Right cardiac atrium (tissue), 5 donors: ENCODE measurements around the gene PAMR1. TPM values are rescaled to one million over a fixed set of nuclear protein-coding genes. Genes with fewer than 3 reads are reported as not detected.
"Not testable (repeated sequence)": the region's sequence is repeated elsewhere in the genome, so short reads cannot be mapped to it uniquely, and the experiment has no call there.

Source experiments
- ATAC-seq, 2 donors: fragments of 200-7000 bp; cut with Tn5 transposase; one replicate each; pipeline versions ENCODE4 v1.8.0 to v1.9.1; 2020; ENCODE audit warnings: moderate library complexity in 2 of 2, mild to moderate bottlenecking in 1 of 2
- DNase-seq, 3 donors: peaks; one replicate each; pipeline ENCODE4 v3.0.0-alpha.2; 2020
- H3K27ac ChIP-seq: one replicate; pipeline ENCODE4 v1.5.1; 2013; ENCODE audit warnings: mild to moderate bottlenecking, low read length, control low read depth, moderate library complexity
- H3K27me3 ChIP-seq: one replicate; pipeline ENCODE4 v1.6.1; 2013; ENCODE audit not compliant: control insufficient read depth, insufficient read depth
- H3K4me1 ChIP-seq: one replicate; pipeline ENCODE4 v1.6.1; 2013; ENCODE audit warnings: low read length; ENCODE audit not compliant: control insufficient read depth, insufficient read depth
- H3K4me3 ChIP-seq: one replicate; pipeline ENCODE4 v1.5.1; 2013; ENCODE audit warnings: low read length, control low read depth
- H3K9me3 ChIP-seq: one replicate; pipeline ENCODE4 v1.6.1; 2013; ENCODE audit warnings: low read length; ENCODE audit not compliant: control insufficient read depth
- WGBS: extraction: QIAGEN DNeasy Blood & Tissue Kit; methylation state at CpG from one replicate; pipeline ENCODE4 v1.1.7; 2013; 5-methylcytosine and 5-hydroxymethylcytosine counted together
- intact Hi-C, 4 donors: fragments of 100-400 bp; cut with DNase I; formaldehyde crosslinking; loops; one replicate each; pipeline versions ENCODE4 v1.11.0 to v1.14.0; 2022 to 2023
- polyA plus RNA-seq: library from polyadenylated mRNA; stranded (reverse); fragments of 200-250 nt; gene quantifications from one replicate; pipeline ENCODE4 v1.2.3, GENCODE V29; 2013
- total RNA-seq, 4 donors: library from RNA; stranded (reverse); fragmentation: NEBNext Ultra II Directional; extraction: Animal tissue kit (Norgen Biotek cat#: 25700); gene quantifications; one replicate each; pipeline ENCODE4 v1.2.1, GENCODE V29; 2021
- donor health status: healthy with polysubstance abuse.
- donor health status: DM: no; HTN: yes; CAD: no.
- donor health status: DM: no; HTN: no; CAD: no.
- donor health status: DM: no; HTN: yes; CAD: no; lungs with severe emphysema.
- donor health status: DM: yes; HTN: yes; CAD: no.

Gene PAMR1
- total and polyA plus RNA-seq, 5 donors: 5.7 to 23.6 (median 8.6) TPM

DNA sequence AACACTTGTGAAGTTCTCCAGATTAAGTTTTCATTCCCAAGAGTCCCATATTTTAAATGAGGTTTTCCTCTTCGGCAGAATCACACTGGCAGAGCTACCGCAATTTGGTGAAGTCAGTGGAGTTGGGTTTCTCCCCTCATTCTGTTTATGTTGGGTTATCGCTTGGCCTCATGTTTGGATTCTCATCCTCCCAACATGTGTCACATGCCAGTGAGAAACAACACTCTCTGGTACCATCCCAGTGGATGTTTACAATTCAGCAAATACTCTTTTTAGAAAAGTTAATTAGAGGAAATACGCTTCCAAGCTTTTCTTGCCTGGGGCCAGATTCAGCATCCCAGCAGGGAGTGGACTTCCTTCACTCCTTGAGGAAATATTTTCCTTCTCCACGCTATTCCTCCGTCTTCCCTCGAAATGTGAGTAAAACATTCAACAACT is 2.1 kb downstream of the PAMR1 start:
- no peaks in the 10 kb centered on the region for H3K9me3 ChIP-seq
- H3K4me1 ChIP-seq: no peaks in the 10 kb centered on the region
- H3K27me3 ChIP-seq: no peaks in the 10 kb centered on the region
- H3K27ac ChIP-seq: no peak overlapping the region
- H3K4me3 ChIP-seq: no peak overlapping the region
- intact Hi-C loops: no loop called here
- ATAC-seq: no peak
- 29% methylated on average over 7 of the region's 7 CpGs for WGBS
- no peak for DNase-seq

DNA sequence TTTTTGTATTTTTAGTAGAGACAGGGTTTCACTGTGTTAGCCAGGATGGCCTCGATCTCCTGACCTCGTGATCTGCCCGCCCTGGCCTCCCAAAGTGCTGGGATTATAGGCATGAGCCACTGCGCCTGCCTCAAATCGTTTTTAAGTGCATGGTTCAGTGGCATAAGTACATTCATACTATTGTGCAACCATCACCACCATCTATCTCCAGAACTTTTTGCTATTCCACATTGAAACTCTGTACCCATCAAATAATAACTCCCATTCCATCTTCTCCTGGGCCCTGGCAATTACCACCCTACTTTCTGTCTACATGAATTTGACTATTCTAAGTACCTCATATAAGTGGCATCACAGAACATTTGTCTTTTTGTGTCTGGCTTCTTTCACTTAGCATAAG is 3.3 kb downstream of the PAMR1 start:
- H3K4me1 ChIP-seq, H3K27ac ChIP-seq, ATAC-seq, H3K27me3 ChIP-seq, H3K9me3 ChIP-seq, DNase-seq, H3K4me3 ChIP-seq, intact Hi-C loops: not testable (repeated sequence)
- WGBS: 94% methylated on average over 5 of the region's 5 CpGs

DNA sequence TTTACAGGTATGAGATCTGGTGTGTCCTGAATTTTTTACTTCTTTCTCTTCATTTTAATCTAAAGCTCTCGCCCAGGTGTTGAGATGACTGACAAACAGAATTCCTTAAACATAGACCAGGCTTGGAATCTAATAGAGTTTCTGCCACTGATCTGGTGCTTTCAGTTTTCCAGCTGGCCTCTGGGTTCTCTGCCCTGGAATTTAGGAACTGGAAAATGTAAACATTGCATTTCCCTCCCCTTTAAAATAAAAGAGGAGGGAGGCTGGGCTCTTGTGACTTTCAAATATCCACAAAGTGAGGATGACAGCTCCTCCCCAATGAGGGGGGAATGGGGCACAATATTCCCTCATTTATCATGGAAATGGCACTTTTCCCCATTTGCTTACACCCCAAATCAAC is 5.0 kb downstream of the PAMR1 start:
- H3K4me1 ChIP-seq: no peaks in the 10 kb centered on the region
- 81% methylated on average over 1 of the region's 1 CpG for WGBS
- H3K27ac ChIP-seq: no peak overlapping the region
- no peaks in the 10 kb centered on the region for H3K27me3 ChIP-seq
- H3K9me3 ChIP-seq: no peaks in the 10 kb centered on the region
- no peak for ATAC-seq
- no peak overlapping the region for H3K4me3 ChIP-seq
- intact Hi-C loops: no loop called here
- no peak for DNase-seq

DNA sequence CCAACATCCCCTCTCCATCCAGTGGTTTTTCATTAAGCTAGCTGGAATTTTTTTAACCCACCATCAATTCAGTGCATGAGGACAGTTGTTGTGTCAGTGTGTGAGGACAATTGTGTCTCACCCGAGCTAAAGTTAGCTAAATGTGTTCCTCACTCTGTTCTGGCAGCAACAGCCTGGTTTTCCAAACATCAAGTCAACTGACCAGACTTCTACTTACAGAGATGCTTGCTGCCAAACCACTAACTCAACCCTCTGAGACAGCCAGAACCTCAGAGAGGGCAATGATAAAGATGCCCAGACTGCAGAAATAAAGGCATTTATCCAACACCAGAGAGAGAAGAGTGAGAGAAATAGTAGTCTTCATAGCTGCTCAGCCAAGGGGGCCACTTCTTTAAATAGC is 6.7 kb downstream of the PAMR1 start:
- 36% methylated on average over 1 of the region's 1 CpG for WGBS
- Histone ChIP-seq H3K27me3 (no peaks in the 10 kb centered on the region), H3K27ac (no peak overlapping the region), H3K4me1 (no peaks in the 10 kb centered on the region), H3K9me3 (no peaks in the 10 kb centered on the region), H3K4me3 (no peak overlapping the region)
- DNase-seq (no peak), ATAC-seq (no peak)
- intact Hi-C loops: no loop called here

DNA sequence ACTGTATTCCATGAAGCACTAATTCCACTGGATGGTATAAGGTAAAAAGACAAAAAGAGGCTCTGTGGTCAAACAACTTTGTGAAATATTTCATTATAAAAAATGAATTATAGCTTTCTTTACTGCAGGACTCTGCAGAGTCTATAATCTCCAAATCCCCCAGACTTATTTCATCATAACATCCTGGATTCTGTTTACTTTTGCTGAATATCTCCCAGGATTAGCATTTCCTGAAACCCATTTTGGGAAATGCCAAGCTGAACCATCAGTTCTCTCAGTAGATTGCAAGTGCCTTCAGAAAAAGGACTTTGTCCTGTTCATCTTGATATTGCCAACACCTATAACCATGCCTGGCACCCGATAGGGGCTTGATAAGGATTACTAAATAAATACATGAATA is 7.9 kb downstream of the PAMR1 start:
- intact Hi-C loops: no loop called here
- H3K27me3 ChIP-seq: no peaks in the 10 kb centered on the region

DNA sequence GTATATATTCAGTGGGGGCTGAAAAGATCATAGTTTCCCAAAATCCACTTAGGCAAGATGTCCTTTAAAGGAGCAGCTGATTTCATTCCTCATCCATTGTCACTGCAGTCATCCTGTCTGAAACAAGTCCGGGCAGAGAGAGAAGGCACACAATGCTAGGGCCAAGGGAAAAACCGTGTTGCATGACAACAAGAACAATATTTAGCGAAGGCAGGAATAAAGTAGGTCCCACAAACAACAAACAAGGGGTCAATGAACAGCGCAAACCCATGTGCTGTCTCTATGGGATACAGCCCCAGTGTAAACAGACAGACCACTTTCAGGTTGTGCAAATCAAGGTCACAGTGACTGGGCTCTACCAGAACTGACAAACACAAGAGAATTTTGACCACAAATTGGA is 9.0 kb downstream of the PAMR1 start:
- Histone ChIP-seq H3K27me3 (no peaks in the 10 kb centered on the region), H3K4me3 (no peak overlapping the region), H3K4me1 (no peaks in the 10 kb centered on the region), H3K9me3 (no peaks in the 10 kb centered on the region), H3K27ac (no peak overlapping the region)
- DNase-seq (no peak), ATAC-seq (no peak)
- intact Hi-C loops: no loop called here
- 71% methylated on average over 4 of the region's 4 CpGs for WGBS

More for the DNA sequence above, 7.9 kb downstream of the PAMR1 start:
- Histone ChIP-seq H3K9me3 (no peaks in the 10 kb centered on the region), H3K4me3 (no peak overlapping the region), H3K4me1 (no peaks in the 10 kb centered on the region), H3K27ac (no peak overlapping the region)
- ATAC-seq (no peak), DNase-seq (no peak)
- 75% methylated on average over 1 of the region's 1 CpG for WGBS

DNA sequence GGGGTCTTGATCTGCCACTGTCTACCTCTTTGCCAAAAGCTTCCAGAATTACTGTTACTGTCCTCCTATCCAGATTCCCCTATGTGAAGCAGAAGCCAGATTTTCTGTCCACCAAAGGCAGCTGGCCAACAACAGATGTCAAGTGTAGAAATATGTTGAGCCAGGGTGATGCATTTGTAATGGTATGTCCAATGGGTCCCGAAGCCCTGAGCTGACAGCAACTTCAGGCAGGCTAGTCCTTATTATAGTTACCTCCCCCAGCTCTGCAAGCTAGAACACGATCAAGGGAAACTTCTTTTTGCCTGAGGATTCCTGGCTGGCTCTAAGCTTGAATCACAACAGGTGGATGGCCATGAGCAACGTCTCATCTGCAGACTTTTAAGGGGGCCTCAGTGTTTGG is 10.2 kb downstream of the PAMR1 start:
- WGBS: 13% methylated on average over 3 of the region's 3 CpGs
- no peak for ATAC-seq

DNA sequence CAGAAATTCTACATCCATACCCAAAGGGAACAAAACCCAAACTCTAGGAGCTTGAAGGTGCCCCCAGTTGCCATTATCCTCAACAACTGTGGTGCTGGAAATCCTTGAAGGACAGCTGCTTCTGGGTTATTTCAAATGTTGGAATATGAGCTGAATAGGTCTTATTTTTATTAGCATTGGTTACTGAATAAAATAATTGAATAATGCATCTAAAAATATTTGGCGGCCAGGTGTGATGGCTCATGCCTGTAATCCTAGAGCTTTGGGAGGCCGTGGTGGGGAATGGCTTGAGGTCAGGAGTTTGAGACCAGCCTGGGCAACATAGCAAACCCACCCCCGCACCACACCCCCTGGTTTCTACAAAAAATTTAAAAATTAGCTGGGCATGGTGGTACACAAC is 10.9 kb downstream of the PAMR1 start:
- Histone ChIP-seq H3K27ac (no peak overlapping the region), H3K9me3 (no peaks in the 10 kb centered on the region), H3K27me3 (no peaks in the 10 kb centered on the region), H3K4me3 (no peak overlapping the region), H3K4me1 (no peaks in the 10 kb centered on the region)
- 87% methylated on average over 3 of the region's 3 CpGs for WGBS
- no peak for ATAC-seq
- DNase-seq: no peak
- intact Hi-C loops: no loop called here

More for the DNA sequence above, 10.2 kb downstream of the PAMR1 start:
- no peaks in the 10 kb centered on the region for H3K9me3 ChIP-seq
- H3K4me1 ChIP-seq: no peaks in the 10 kb centered on the region
- H3K27ac ChIP-seq: no peak overlapping the region
- H3K27me3 ChIP-seq: no peaks in the 10 kb centered on the region
- H3K4me3 ChIP-seq: no peak overlapping the region
- DNase-seq: no peak
- intact Hi-C loops: no loop called here

DNA sequence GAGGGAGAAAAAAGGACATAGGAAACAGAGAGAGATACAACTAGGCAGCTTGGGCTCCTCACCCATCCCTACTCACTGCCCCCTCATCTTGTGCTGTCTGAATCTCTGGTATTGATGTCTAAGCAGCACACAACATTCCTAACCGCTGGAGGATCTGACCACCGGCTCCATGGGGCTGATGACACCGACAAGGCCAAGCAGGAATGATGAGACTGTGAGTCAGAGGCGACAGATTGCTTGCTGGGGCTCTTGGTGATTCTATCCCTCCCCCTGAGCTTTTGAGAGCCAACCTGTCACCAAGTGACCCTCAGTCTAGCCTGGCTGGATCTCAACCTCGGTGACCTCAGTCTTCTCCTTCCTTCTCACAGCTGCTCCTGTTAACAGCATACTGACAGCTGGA is 13.8 kb downstream of the PAMR1 start:
- WGBS: 44% methylated on average over 5 of the region's 5 CpGs
- DNase-seq (no peak), ATAC-seq (no peak)
- H3K27me3 ChIP-seq: no peaks in the 10 kb centered on the region
- H3K4me3 ChIP-seq: no peak overlapping the region
- intact Hi-C loops: no loop called here
- no peak overlapping the region for H3K27ac ChIP-seq
- H3K4me1 ChIP-seq: no peaks in the 10 kb centered on the region
- H3K9me3 ChIP-seq: peaks cover 2% of the 10 kb centered on the region

DNA sequence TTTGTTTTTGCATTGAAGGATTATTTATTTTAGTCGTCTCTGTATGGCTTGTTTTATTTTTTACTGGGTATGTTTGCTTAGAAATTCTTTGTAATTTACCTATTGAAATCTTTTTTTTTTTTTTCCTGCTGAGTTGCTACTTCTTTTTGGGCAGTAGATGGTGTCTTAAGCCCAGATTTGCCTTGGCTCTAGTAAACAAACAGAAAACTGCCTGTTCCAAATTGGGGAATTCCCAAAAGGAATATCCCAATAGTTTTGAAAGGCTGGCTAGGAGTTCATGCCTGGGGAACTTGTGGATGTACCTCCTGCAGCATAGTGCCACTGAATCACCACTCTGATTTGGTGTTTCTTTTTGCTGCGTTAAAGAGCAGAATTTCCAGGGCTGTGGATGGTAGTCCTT is 17.7 kb downstream of the PAMR1 start:
- WGBS: 89% methylated on average over 2 of the region's 2 CpGs

DNA sequence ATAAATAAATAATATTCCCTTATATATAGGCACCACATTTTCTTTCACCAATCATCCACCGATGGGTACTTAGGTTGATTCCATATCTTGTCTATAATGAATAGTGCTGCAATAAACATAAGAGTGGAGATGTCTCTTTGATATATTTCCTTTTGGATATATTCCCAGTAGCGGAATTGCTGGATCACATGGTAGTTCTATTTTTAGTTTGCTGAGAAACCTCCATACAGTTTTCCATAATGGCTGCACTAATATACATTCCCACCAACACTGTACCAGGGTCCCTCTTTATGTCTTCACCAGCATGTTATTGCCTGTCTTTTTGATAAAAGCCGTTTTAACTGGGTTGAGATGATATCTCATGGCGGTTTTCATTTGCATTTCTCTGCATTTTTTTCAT is 23.6 kb downstream of the PAMR1 start:
- Histone ChIP-seq H3K27me3 (no peaks in the 10 kb centered on the region), H3K9me3 (no peaks in the 10 kb centered on the region), H3K4me1 (no peaks in the 10 kb centered on the region), H3K4me3 (no peak overlapping the region), H3K27ac (no peak overlapping the region)
- 73% methylated on average over 4 of the region's 4 CpGs for WGBS
- ATAC-seq (no peak), DNase-seq (no peak)
- intact Hi-C loops: no loop called here

More for the DNA sequence above, 17.7 kb downstream of the PAMR1 start:
- Histone ChIP-seq H3K27ac (no peak overlapping the region), H3K27me3 (no peaks in the 10 kb centered on the region), H3K4me3 (no peak overlapping the region), H3K9me3 (peaks cover 2% of the 10 kb centered on the region), H3K4me1 (no peaks in the 10 kb centered on the region)
- no peak for DNase-seq
- no peak for ATAC-seq
- intact Hi-C loops: no loop called here

DNA sequence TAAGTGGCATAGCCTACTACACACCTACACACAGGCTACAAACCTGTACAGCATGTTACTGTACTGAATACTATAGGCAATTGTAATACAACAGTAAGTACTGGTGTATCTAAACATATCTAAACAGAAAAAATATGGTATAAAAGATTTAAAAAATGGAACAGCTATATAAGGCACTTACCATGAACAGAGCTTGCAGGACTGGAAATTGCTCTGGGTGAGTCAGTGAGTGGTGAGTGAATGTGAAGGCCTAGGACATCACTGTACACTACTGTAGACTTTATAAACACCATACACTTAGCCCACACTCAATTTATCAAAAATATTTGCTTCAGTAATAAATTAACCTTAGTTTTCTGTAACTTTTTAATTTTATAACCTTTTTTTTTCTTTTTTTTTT is 24.7 kb downstream of the PAMR1 start:
- Histone ChIP-seq H3K27ac (no peak overlapping the region), H3K4me3 (no peak overlapping the region), H3K27me3 (no peaks in the 10 kb centered on the region), H3K4me1 (no peaks in the 10 kb centered on the region), H3K9me3 (no peaks in the 10 kb centered on the region)
- no peak for ATAC-seq
- DNase-seq: no peak
- intact Hi-C loops: no loop called here
